LNCAP (cell line): ENCODE measurements around the gene MGA.

Source experiments
- CTCF ChIP-seq: fragments of 450-650 bp; IDR thresholded peaks from 2 replicates; pipeline ENCODE4 v1.5.1; 2017; ENCODE audit warnings: mild to moderate bottlenecking

Gene MGA

GRCh38 chr15:41789662-41790061 is 129.5 kb downstream of the MGA start:
- TF ChIP-seq CTCF, result no peak

GRCh38 chr15:41790169-41790568 is 130.0 kb downstream of the MGA start:
- no peak for TF ChIP-seq CTCF

- no peak for TF ChIP-seq CTCF
Observed at GRCh38 chr15:41790756-41791546, 130.7 kb downstream of the MGA start.

GRCh38 chr15:41791547-41791937 is 131.3 kb downstream of the MGA start:
- TF ChIP-seq CTCF, result no peak

- TF ChIP-seq CTCF, result no peak
Observed at GRCh38 chr15:41792000-41792637, 131.9 kb downstream of the MGA start.

GRCh38 chr15:41794081-41794480 is 133.9 kb downstream of the MGA start:
- no peak for TF ChIP-seq CTCF

GRCh38 chr15:41795996-41796856 is 136.0 kb downstream of the MGA start:
- no peak for TF ChIP-seq CTCF
